Fibroblast of lung (primary cell): ENCODE measurements around the gene SYT7. TPM values are rescaled to one million over a fixed set of nuclear protein-coding genes. Genes with fewer than 3 reads are reported as not detected.

Experiments
- DNase-seq, 2 donors: peaks; one replicate each; pipeline versions ENCODE4 v3.0.0 to v3.0.0-alpha.2; 2010; ENCODE audit warnings: low read depth in 2 of 2
- H2AFZ ChIP-seq: 2 replicates; pipeline ENCODE4 v1.5.1; 2012; ENCODE audit warnings: low read length, control low read depth, inconsistent platforms
- H3K27ac ChIP-seq: 2 replicates; pipeline ENCODE4 v1.5.1; 2011; ENCODE audit warnings: low read length, control low read depth; ENCODE audit not compliant: insufficient read depth
- H3K27me3 ChIP-seq: 2 replicates; pipeline ENCODE4 v1.5.1; 2011; ENCODE audit warnings: mild to moderate bottlenecking, low read length; ENCODE audit not compliant: control insufficient read depth, insufficient read depth
- H3K36me3 ChIP-seq: 2 replicates; pipeline ENCODE4 v1.5.1; 2011; ENCODE audit warnings: low read length; ENCODE audit not compliant: control insufficient read depth, insufficient read depth
- H3K4me1 ChIP-seq: 2 replicates; pipeline ENCODE4 v1.5.1; 2011; ENCODE audit warnings: low read length; ENCODE audit not compliant: control insufficient read depth, insufficient read depth; ENCODE audit errors: extremely low read depth
- H3K4me2 ChIP-seq: 2 replicates; pipeline ENCODE4 v1.5.1; 2011; ENCODE audit warnings: low read length, control low read depth; ENCODE audit not compliant: insufficient read depth; ENCODE audit errors: extremely low read depth
- H3K4me3 ChIP-seq, 4 experiments: fragments of 200-600 bp in 1 of 4; sonication (generic) in 1 of 4; replicated peaks in 1 of 4; 2 replicates each; pipeline ENCODE4 v1.5.1; 2011 to 2016; ENCODE audit warnings: low read length in 4 of 4, low read depth in 3 of 4, mild to moderate bottlenecking in 3 of 4, control low read depth in 2 of 4, inconsistent platforms in 1 of 4, mixed read lengths in 1 of 4; ENCODE audit not compliant: insufficient read depth in 1 of 4; ENCODE audit errors: control extremely low read depth in 1 of 4
- H3K79me2 ChIP-seq: 2 replicates; pipeline ENCODE4 v1.5.1; 2012; ENCODE audit warnings: mild to moderate bottlenecking, low read length, inconsistent platforms; ENCODE audit not compliant: control insufficient read depth, insufficient read depth
- H3K9ac ChIP-seq: 2 replicates; pipeline ENCODE4 v1.5.1; 2011; ENCODE audit warnings: mild to moderate bottlenecking, low read length, control low read depth; ENCODE audit not compliant: insufficient read depth
- H3K9me3 ChIP-seq: 2 replicates; pipeline ENCODE4 v1.5.1; 2012; ENCODE audit warnings: low read depth, low read length; ENCODE audit not compliant: control insufficient read depth, insufficient read depth
- H4K20me1 ChIP-seq: 2 replicates; pipeline ENCODE4 v1.5.1; 2011; ENCODE audit warnings: low read length; ENCODE audit not compliant: control insufficient read depth, insufficient read depth; ENCODE audit errors: extremely low read depth
- EZH2 ChIP-seq: IDR thresholded peaks from 2 replicates; pipeline ENCODE4 v1.5.1; 2012; ENCODE audit warnings: low read length, control low read depth, mild to moderate bottlenecking; ENCODE audit errors: missing control alignments
- polyA plus RNA-seq, 2 donors: library from polyadenylated mRNA; depleted of rRNA in 1 of 2; stranded (reverse) in 1 of 2; unstranded in 1 of 2; fragments of >200 nt; gene quantifications; 2 replicates each; pipeline ENCODE4 v1.2.1, GENCODE V29; 2011 to 2012; ENCODE audit warnings: missing spikeins in 1 of 2
- total RNA-seq: library from RNA; depleted of rRNA; stranded (reverse); fragments of >200 nt; gene quantifications from 2 replicates; pipeline ENCODE4 v1.2.1, GENCODE V29; 2014
- TF ChIP-seq, protein P1 (sequence below), 2 donors: IDR thresholded peaks in 1 of 2; conservative IDR thresholded peaks in 1 of 2; 1 replicate in 1 of 2; 2 replicates in 1 of 2; pipeline ENCODE4 v1.5.1; 2011 to 2012; ENCODE audit warnings: low read length in 2 of 2, control low read depth in 1 of 2, inconsistent platforms in 1 of 2, low read depth in 1 of 2, mild to moderate bottlenecking in 1 of 2

SYT7 gene
- total and polyA plus RNA-seq, 2 donors (not counting 1 experiment from before 2014, with no cell fraction given), result 2.5 to 25.9 TPM

DNA sequence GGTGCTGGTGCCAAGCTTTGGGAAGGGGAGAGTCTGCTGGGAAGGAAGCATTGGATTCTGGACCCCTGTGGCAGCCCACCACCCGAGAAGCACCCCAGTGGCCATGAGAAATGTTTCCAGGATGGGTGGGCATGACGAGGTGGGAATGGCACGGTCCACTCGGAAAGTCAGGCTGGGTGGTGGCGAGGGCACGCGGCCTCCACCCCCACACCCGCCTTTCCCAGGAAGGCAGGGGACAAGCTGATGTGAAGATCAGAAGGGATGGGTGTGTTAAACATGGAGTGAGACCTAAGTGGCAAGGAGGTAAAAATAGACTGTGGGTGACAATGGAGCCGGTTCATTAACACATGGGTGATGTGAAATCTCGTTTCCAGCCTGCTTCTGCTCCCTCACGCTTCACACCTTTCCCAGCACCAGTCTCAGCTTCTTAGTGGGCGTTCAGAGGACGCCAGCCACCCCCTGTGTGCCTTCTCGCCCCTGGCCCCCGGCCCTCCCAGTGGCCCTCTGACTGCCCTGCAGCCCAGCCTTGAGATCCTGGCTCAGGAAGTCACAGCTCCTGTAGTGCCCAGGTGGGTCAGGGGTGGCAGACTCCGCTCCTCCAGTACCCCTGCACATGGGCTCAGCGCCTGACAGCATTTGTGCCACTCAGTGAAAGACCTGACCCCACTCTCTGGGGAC, 44.7 kb downstream of the SYT7 start:
- H3K79me2 ChIP-seq, result no peaks in the 10 kb centered on the region
- H3K4me2 ChIP-seq, result no peak overlapping the region
- H3K27me3 ChIP-seq, result peaks cover 20% of the 10 kb centered on the region
- no peaks in the 10 kb centered on the region for H3K4me1 ChIP-seq
- DNase-seq, result no peak
- no peaks in the 10 kb centered on the region for H3K9me3 ChIP-seq
- no peak overlapping the region for H2AFZ ChIP-seq
- H4K20me1 ChIP-seq, result no peaks in the 10 kb centered on the region
- H3K36me3 ChIP-seq, result no peaks in the 10 kb centered on the region
- no peak overlapping the region for H3K27ac ChIP-seq
- TF ChIP-seq EZH2, result no peak
- TF ChIP-seq, protein P1, sequence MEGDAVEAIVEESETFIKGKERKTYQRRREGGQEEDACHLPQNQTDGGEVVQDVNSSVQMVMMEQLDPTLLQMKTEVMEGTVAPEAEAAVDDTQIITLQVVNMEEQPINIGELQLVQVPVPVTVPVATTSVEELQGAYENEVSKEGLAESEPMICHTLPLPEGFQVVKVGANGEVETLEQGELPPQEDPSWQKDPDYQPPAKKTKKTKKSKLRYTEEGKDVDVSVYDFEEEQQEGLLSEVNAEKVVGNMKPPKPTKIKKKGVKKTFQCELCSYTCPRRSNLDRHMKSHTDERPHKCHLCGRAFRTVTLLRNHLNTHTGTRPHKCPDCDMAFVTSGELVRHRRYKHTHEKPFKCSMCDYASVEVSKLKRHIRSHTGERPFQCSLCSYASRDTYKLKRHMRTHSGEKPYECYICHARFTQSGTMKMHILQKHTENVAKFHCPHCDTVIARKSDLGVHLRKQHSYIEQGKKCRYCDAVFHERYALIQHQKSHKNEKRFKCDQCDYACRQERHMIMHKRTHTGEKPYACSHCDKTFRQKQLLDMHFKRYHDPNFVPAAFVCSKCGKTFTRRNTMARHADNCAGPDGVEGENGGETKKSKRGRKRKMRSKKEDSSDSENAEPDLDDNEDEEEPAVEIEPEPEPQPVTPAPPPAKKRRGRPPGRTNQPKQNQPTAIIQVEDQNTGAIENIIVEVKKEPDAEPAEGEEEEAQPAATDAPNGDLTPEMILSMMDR (conservative IDR thresholded peaks at IDR 0.05 in 1 of 2, IDR thresholded peaks at IDR 0.05 in 1 of 2; ENCODE audit: low read depth in 1 of 2, low read length in 2 of 2), result no peak
- H3K9ac ChIP-seq, result no peak overlapping the region
- no peak overlapping the region for H3K4me3 ChIP-seq

DNA sequence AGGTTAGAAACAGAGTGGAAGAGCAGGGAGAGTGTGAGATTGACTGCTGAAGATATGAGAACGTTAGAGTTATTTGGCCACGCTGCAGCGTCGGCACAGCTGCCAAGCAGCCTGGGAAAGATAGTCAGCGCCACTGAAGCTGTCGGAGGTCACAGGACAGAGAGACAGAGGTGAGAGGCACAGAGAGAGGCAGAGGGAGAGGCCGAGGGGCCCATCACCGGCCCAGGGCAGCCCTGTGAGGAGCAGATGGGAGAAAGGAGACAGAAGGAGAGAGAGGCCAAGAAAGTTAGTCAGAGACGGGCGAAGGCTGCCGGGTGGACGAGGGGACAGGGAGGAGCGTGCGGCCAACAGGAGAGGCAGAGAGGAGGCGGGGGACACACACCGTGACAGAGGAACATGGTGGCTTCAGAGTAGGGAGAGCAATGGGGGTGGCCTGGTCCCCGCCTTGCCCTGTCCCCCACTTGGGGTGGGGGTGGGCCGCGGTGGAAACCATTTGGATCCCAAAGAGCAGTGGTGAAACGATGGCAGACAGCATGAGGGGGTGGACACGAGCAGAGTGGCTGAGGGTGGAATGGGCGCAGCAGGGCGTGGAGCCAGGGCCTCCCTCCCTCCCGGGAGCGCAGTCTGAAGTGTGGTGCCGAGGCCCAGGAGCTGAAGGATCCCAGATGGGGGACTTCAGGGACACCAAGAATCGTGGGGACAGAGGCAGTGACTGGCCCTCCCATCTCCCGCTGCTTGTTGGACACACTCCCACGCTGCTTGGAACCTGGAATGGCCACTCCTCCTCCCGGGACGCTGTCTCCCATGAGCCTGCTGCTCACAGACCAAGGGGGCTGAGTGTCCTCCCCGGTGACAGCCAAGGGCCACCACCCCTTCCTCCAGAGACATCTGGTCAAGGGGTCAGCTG, 45.7 kb downstream of the SYT7 start:
- Histone ChIP-seq H3K27ac (no peak overlapping the region), H3K9ac (no peak overlapping the region), H2AFZ (no peak overlapping the region), H3K79me2 (no peaks in the 10 kb centered on the region), H4K20me1 (no peaks in the 10 kb centered on the region), H3K27me3 (peaks cover 21% of the 10 kb centered on the region), H3K4me3 (no peak overlapping the region), H3K4me2 (no peak overlapping the region), H3K4me1 (no peaks in the 10 kb centered on the region), H3K9me3 (no peaks in the 10 kb centered on the region), H3K36me3 (no peaks in the 10 kb centered on the region)
- no peak for DNase-seq
- peak; percentile 44 for TF ChIP-seq EZH2
- TF ChIP-seq, protein P1 (conservative IDR thresholded peaks at IDR 0.05 in 1 of 2, IDR thresholded peaks at IDR 0.05 in 1 of 2; ENCODE audit: low read depth in 1 of 2, low read length in 2 of 2), result no peak

DNA sequence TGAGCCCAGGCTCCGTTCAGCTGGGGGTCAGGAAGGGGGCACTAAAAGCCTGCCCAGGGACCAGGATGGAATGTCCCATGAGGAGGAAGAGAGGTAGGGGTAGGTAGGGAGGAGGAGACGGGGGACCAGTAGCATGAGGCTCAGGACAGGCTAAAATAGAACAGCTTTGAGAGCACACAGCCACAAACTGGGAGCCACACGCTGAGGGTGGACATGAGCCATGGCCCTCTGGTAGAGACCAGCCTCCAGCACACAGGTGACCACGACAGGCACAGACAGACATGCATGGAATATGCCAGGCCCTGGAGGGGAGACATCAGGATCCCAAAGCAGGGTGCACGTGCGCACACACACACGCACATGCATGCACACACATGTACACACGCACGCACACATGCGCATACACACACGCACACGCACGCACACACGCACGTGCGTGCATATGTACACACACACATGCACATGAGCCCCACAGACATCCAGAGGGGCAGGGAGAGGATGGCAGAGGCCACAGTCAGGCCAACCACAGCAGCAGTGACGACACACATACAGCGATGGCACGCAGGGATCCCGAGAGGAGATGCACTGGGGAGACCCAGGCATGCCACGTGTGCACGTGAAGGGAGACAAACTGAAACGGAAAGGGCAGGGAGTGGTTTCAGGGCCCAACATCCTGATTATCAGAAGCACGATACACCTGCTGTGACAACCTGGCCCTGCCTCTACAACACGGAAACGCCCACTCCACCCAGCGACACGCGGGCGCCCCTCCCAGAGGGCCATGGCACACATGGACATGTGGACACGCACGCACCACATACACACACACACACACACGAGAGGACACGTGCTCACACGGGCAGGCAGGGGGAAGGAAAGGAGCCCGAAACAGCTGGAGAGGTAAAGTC, 46.6 kb downstream of the SYT7 start:
- Histone ChIP-seq H3K9ac (no peak overlapping the region), H3K4me2 (no peak overlapping the region), H2AFZ (no peak overlapping the region), H3K4me1 (no peaks in the 10 kb centered on the region), H3K27me3 (peaks cover 21% of the 10 kb centered on the region), H3K9me3 (no peaks in the 10 kb centered on the region), H3K36me3 (no peaks in the 10 kb centered on the region), H3K79me2 (no peaks in the 10 kb centered on the region), H4K20me1 (no peaks in the 10 kb centered on the region), H3K4me3 (no peak overlapping the region), H3K27ac (no peak overlapping the region)
- DNase-seq, result no peak
- TF ChIP-seq, protein P1 (conservative IDR thresholded peaks at IDR 0.05 in 1 of 2, IDR thresholded peaks at IDR 0.05 in 1 of 2; ENCODE audit: low read depth in 1 of 2, low read length in 2 of 2), result no peak
- no peak for TF ChIP-seq EZH2
